ENCODE results near the gene MRGPRG. TPM values are rescaled to one million over a fixed set of nuclear protein-coding genes. Genes with fewer than 3 reads are reported as not detected.

The MRGPRG gene
- total and polyA plus RNA-seq, 2 of the 4 experiments (the other 2 are of a cell fraction), result not detected

DNA sequence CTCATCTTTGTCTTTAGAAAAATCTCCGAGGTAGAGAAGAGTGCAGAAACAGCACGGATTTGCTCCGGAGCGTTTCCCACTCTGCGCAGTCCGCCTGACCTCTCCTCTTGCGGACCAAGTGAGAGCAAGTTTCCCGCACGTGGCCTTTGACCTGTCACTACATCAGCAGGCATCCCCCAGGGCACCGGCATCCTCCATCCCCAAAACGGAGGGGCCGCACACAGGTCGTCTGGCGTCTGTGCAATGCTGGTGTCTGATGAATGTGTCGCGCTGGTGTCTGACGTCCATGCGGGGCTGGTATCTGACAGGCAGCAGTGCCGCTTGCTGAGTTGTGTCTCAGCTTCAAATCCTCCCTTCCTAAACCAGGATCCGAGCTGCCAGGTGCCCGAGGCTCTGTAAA is 14.3 kb upstream of the MRGPRG start:
- no TSS peak for BruUV-seq (replicated peaks)

More for the DNA sequence above, 14.3 kb upstream of the MRGPRG start:
- no peak overlapping the region for H3K18ac ChIP-seq (ENCODE audit: low read depth, low read length)
- H2AFZ ChIP-seq (replicated peaks; ENCODE audit: low read length, poor library complexity), result no peak overlapping the region
- DNase-seq (no peak), ATAC-seq (ENCODE audit: low read depth) (no peak)
- in situ Hi-C loops (cut with MboI; ENCODE audit: low sequenced_read_pairs), result no loop called here
- 86% methylated on average over 8 of the region's 21 CpGs; no CpG with 5 or more reads in 1 of the 2 experiments for WGBS, 2 experiments (ENCODE audit: extremely low coverage in 2 of 2, insufficient read length in 1 of 2)
- POLR2A ChIA-PET (ENCODE audit: unreplicated experiment), result no interaction called here
- no peak overlapping the region for H4K5ac ChIP-seq (ENCODE audit: low read depth, low read length)
- H3K23ac ChIP-seq (ENCODE audit: low read depth, low read length), result no peak overlapping the region
- H3K4ac ChIP-seq (ENCODE audit: low read depth, low read length), result no peak overlapping the region
- no peaks in the 10 kb centered on the region for H3K4me1 ChIP-seq (ENCODE audit: control insufficient read depth, insufficient read depth, low read length)
- no peaks in the 10 kb centered on the region for H3K79me1 ChIP-seq (ENCODE audit: low read depth in 1 of 2, low read length in 2 of 2)
- H2AK5ac ChIP-seq (ENCODE audit: low read depth, low read length), result no peak overlapping the region
- H4K8ac ChIP-seq (ENCODE audit: low read depth in 2 of 2, low read length in 2 of 2), result no peak overlapping the region
- H2BK20ac ChIP-seq (ENCODE audit: low read depth, low read length), result no peak overlapping the region
- no peak overlapping the region for H3K27ac ChIP-seq (ENCODE audit: insufficient read depth, low read length)
- no peak overlapping the region for H3K4me3 ChIP-seq (ENCODE audit: insufficient read depth, low read depth, low read length)
- H3K14ac ChIP-seq (replicated peaks; ENCODE audit: low read depth, low read length), result no peak overlapping the region
- dilution Hi-C loops (cut with HindIII; ENCODE audit: low sequenced_read_pairs, unreplicated experiment), result no loop called here
- H4K20me1 ChIP-seq (ENCODE audit: insufficient read depth, low read length), result no peaks in the 10 kb centered on the region
- no peak for TF ChIP-seq FOS (IDR thresholded peaks at IDR 0.05; ENCODE audit: low read depth, low read length)
- no peak for TF ChIP-seq RCOR1 (IDR thresholded peaks at IDR 0.05; ENCODE audit: insufficient replicate concordance, low read length)
- TF ChIP-seq NFE2L2 (IDR thresholded peaks at IDR 0.05; ENCODE audit: low read depth, low read length), result no peak
- TF ChIP-seq MAFK (IDR thresholded peaks at IDR 0.05; ENCODE audit: low read depth, low read length), result no peak
- TF ChIP-seq RAD21 (IDR thresholded peaks at IDR 0.05; ENCODE audit: low read length), result no peak
- TF ChIP-seq POLR2A (IDR thresholded peaks at IDR 0.05; ENCODE audit: low read depth, low read length), result no peak
- TF ChIP-seq RFX5 (IDR thresholded peaks at IDR 0.05; ENCODE audit: low read depth, low read length), result no peak
- TF ChIP-seq MXI1 (IDR thresholded peaks at IDR 0.05; ENCODE audit: borderline replicate concordance, low read depth, low read length), result no peak
- no peak for TF ChIP-seq CTCF (conservative IDR thresholded peaks at IDR 0.05; ENCODE audit: low read depth, low read length)
- no peak for TF ChIP-seq BHLHE40 (IDR thresholded peaks at IDR 0.05; ENCODE audit: low read depth, low read length)
- no peak for TF ChIP-seq SMC3 (IDR thresholded peaks at IDR 0.05; ENCODE audit: low read depth, low read length)
- no peak for TF ChIP-seq CEBPB (IDR thresholded peaks at IDR 0.05; ENCODE audit: low read depth, low read length)
- no peak overlapping the region for H2BK15ac ChIP-seq (ENCODE audit: low read depth, low read length)
- peaks cover 49% of the 10 kb centered on the region for H3K27me3 ChIP-seq (ENCODE audit: control insufficient read depth, insufficient read depth, low read length)
- no peak overlapping the region for H4K91ac ChIP-seq (ENCODE audit: insufficient read depth, low read depth, low read length)
- intact Hi-C loops (cut with micrococcal nuclease), result no loop called here
- H2BK120ac ChIP-seq (ENCODE audit: low read depth, low read length), result no peak overlapping the region
- H3K9me1 ChIP-seq (ENCODE audit: insufficient read depth, low read length), result no peaks in the 10 kb centered on the region
- H2BK5ac ChIP-seq (ENCODE audit: low read depth, low read length, poor library complexity, severe bottlenecking), result no peak overlapping the region
- H3K56ac ChIP-seq (ENCODE audit: extremely low read depth, insufficient read depth, low read length), result no peak overlapping the region
- H2AK9ac ChIP-seq (replicated peaks; ENCODE audit: low read depth, low read length, poor library complexity), result no peak overlapping the region
- CTCF ChIA-PET, result no interaction called here
- H3K9me3 ChIP-seq (ENCODE audit: control insufficient read depth, insufficient read depth, low read length), result 0 out of 2 replicates have a peak, but pooled peaks cover 2% of the 10 kb centered on the region
- no peak overlapping the region for H3K9ac ChIP-seq (ENCODE audit: low read depth, low read length)
- no peaks in the 10 kb centered on the region for H3K36me3 ChIP-seq (ENCODE audit: control insufficient read depth, insufficient read depth, low read length)
- H3K4me2 ChIP-seq (ENCODE audit: low read depth, low read length), result no peak overlapping the region

All from IMR-90 (cell line).